Testis (tissue), 3 donors: ENCODE results near the gene SKAP1. TPM values are rescaled to one million over a fixed set of nuclear protein-coding genes. Genes with fewer than 3 reads are reported as not detected.

ENCODE experiments used
- DNase-seq: peaks from one replicate; pipeline ENCODE4 v3.0.0-alpha.2; 2019
- H3K27ac ChIP-seq, 2 donors: fragments of 200-600 bp; sonication (generic); one replicate each; pipeline ENCODE4 v1.5.1; 2019
- H3K27me3 ChIP-seq: fragments of 200-600 bp; sonication (generic); one replicate; pipeline ENCODE4 v1.5.1; 2019
- H3K36me3 ChIP-seq: fragments of 200-600 bp; sonication (generic); one replicate; pipeline ENCODE4 v1.5.1; 2017; ENCODE audit warnings: low read depth; ENCODE audit errors: missing control alignments
- H3K4me1 ChIP-seq: fragments of 200-600 bp; sonication (generic); one replicate; pipeline ENCODE4 v1.5.1; 2019
- H3K4me3 ChIP-seq, 2 donors: fragments of 200-600 bp; sonication (generic); one replicate each; pipeline ENCODE4 v1.5.1; 2017 to 2019
- H3K9me3 ChIP-seq: fragments of 200-600 bp; sonication (generic); one replicate; pipeline ENCODE4 v1.5.1; 2017
- POLR2A ChIP-seq: fragments of 450-650 bp; IDR thresholded peaks from one replicate; pipeline ENCODE4 v1.6.1; 2017; ENCODE audit warnings: antibody characterized with exemption, mild to moderate bottlenecking, moderate library complexity
- WGBS, 2 donors: methylation state at CpG; one replicate each; pipeline ENCODE4 v1.1.5; 2018; 5-methylcytosine and 5-hydroxymethylcytosine counted together
- intact Hi-C: fragments of 100-400 bp; cut with DNase I; formaldehyde crosslinking; loops from one replicate; pipeline ENCODE4 v1.15.1; 2023; ENCODE audit warnings: low total_unique reads
- polyA plus RNA-seq: library from polyadenylated mRNA; stranded (reverse); fragments of 350-450 nt; fragmentation: Illumina TruSeq; extraction: RNeasy Lipid Tissue Mini Kit (QIAGEN cat#74804); gene quantifications from one replicate; pipeline ENCODE4 v1.2.3, GENCODE V29; 2014; ENCODE audit warnings: low read depth, low replicate concordance; ENCODE audit not compliant: insufficient read depth
- total RNA-seq, 2 donors: library from RNA; depleted of rRNA; stranded (reverse); fragments of >200 nt; gene quantifications; one replicate each; pipeline ENCODE4 v1.2.3, GENCODE V29; 2016
- TF ChIP-seq, protein P1 (sequence below), 3 experiments: fragments of 450-650 bp in 2 of 3; fragments of 200-600 bp in 1 of 3; sonication (generic) in 1 of 3; IDR thresholded peaks; one replicate each; pipeline ENCODE4 v1.5.1; 2016 to 2019; ENCODE audit warnings: antibody characterized with exemption in 3 of 3, mild to moderate bottlenecking in 2 of 3, moderate library complexity in 1 of 3

Gene SKAP1
- total and polyA plus RNA-seq, 3 donors from 2014 or later: 9.0 to 34.1 (median 16.9) TPM

- TF ChIP-seq, protein P1, sequence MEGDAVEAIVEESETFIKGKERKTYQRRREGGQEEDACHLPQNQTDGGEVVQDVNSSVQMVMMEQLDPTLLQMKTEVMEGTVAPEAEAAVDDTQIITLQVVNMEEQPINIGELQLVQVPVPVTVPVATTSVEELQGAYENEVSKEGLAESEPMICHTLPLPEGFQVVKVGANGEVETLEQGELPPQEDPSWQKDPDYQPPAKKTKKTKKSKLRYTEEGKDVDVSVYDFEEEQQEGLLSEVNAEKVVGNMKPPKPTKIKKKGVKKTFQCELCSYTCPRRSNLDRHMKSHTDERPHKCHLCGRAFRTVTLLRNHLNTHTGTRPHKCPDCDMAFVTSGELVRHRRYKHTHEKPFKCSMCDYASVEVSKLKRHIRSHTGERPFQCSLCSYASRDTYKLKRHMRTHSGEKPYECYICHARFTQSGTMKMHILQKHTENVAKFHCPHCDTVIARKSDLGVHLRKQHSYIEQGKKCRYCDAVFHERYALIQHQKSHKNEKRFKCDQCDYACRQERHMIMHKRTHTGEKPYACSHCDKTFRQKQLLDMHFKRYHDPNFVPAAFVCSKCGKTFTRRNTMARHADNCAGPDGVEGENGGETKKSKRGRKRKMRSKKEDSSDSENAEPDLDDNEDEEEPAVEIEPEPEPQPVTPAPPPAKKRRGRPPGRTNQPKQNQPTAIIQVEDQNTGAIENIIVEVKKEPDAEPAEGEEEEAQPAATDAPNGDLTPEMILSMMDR (IDR thresholded peaks at IDR 0.05): no peak
- no peak for TF ChIP-seq POLR2A
- WGBS, 2 donors: 79% methylated on average over 4 of the region's 4 CpGs
- intact Hi-C loops: no loop called here
Measured at GRCh38 chr17:48468299-48468698, 38.3 kb upstream of the SKAP1 start.

DNA sequence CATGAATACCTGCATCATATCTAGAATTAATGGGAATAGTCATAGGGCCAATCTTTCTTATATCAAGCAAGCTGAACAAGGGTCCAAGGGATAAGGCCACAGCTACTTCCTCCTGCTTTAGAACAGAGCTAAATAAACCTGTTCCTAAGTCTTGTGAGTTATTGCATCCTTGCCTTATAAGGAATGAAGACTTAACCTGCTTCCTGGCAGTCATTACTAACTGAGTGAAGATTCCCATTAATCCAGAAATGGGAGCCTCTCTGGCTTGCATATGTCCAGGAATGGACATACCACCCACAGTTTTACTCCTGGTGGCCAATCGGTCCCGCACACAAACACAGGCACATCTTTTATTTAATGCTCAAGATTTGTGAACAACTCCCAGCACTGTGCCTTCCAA is 35.9 kb upstream of the SKAP1 start:
- Histone ChIP-seq H3K36me3 (no peaks in the 10 kb centered on the region), H3K4me3 (no peak overlapping the region), H3K27ac (no peak overlapping the region), H3K9me3 (no peaks in the 10 kb centered on the region), H3K4me1 (no peaks in the 10 kb centered on the region), H3K27me3 (no peaks in the 10 kb centered on the region)
- no peak for DNase-seq
- WGBS, 2 donors: 90 to 97% methylated on average over 2 of the region's 2 CpGs
- intact Hi-C loops: no loop called here
- TF ChIP-seq POLR2A: no peak
- TF ChIP-seq, protein P1 (IDR thresholded peaks at IDR 0.05): no peak

More at GRCh38 chr17:48468299-48468698, 38.3 kb upstream of the SKAP1 start:
- H3K9me3 ChIP-seq: no peaks in the 10 kb centered on the region
- no peak overlapping the region for H3K27ac ChIP-seq
- no peak for DNase-seq
- H3K4me1 ChIP-seq: no peaks in the 10 kb centered on the region
- H3K4me3 ChIP-seq: no peak overlapping the region
- H3K27me3 ChIP-seq: no peaks in the 10 kb centered on the region
- no peaks in the 10 kb centered on the region for H3K36me3 ChIP-seq

GRCh38 chr17:48463526-48463925 is 33.5 kb upstream of the SKAP1 start:
- no peaks in the 10 kb centered on the region for H3K27me3 ChIP-seq
- no peaks in the 10 kb centered on the region for H3K36me3 ChIP-seq
- intact Hi-C loops: no loop called here
- DNase-seq: no peak
- H3K27ac ChIP-seq: no peak overlapping the region
- 30 to 33% methylated on average over 4 of the region's 4 CpGs for WGBS, 2 donors
- H3K9me3 ChIP-seq: no peaks in the 10 kb centered on the region
- H3K4me1 ChIP-seq: no peaks in the 10 kb centered on the region
- H3K4me3 ChIP-seq: no peak overlapping the region
- no peak for TF ChIP-seq POLR2A
- TF ChIP-seq, protein P1 (IDR thresholded peaks at IDR 0.05): no peak

GRCh38 chr17:48462946-48463345 is 32.9 kb upstream of the SKAP1 start:
- WGBS, 2 donors: 61 to 65% methylated on average over 2 of the region's 2 CpGs
- no peaks in the 10 kb centered on the region for H3K4me1 ChIP-seq
- no peaks in the 10 kb centered on the region for H3K27me3 ChIP-seq
- H3K27ac ChIP-seq: no peak overlapping the region
- no peak for TF ChIP-seq POLR2A
- TF ChIP-seq, protein P1 (IDR thresholded peaks at IDR 0.05): no peak
- intact Hi-C loops: no loop called here
- no peak overlapping the region for H3K4me3 ChIP-seq
- no peaks in the 10 kb centered on the region for H3K36me3 ChIP-seq
- no peak for DNase-seq
- no peaks in the 10 kb centered on the region for H3K9me3 ChIP-seq

- Histone ChIP-seq H3K9me3 (no peaks in the 10 kb centered on the region), H3K4me3 (no peak overlapping the region), H3K4me1 (no peaks in the 10 kb centered on the region), H3K27ac (no peak overlapping the region), H3K27me3 (no peaks in the 10 kb centered on the region), H3K36me3 (no peaks in the 10 kb centered on the region)
- WGBS, 2 donors: 75 to 80% methylated on average over 3 of the region's 3 CpGs
- no peak for DNase-seq
- TF ChIP-seq, protein P1 (IDR thresholded peaks at IDR 0.05): no peak
- no peak for TF ChIP-seq POLR2A
- intact Hi-C loops: no loop called here
Measured at GRCh38 chr17:48460052-48460451, 30.0 kb upstream of the SKAP1 start.
